ENCODE data around the gene EXOG. TPM values are rescaled to one million over a fixed set of nuclear protein-coding genes. Genes with fewer than 3 reads are reported as not detected.

Gene EXOG
- polyA plus RNA-seq, 3 donors = 9.4 to 20.9 (median 17.7) TPM

DNA sequence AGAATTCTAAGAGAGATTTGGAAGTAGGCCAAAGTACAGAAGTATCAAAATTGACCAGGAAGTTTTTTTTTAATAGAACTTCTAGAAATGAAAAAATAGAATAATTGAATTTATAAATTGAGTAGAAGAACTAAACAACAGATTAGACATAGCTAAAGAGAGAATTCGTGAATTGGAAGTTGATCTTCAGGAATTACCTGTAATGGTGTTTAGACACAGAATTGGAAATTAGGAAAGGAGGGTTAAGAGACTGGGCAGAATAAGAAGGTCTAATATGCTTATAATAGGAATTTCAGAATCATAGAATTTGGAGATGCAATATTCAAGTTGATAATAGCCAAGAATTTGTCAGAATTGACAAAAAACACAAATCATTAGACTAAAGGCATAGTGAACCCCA lies 26.3 kb upstream of the EXOG start:
- DNase-seq = no peak

DNA sequence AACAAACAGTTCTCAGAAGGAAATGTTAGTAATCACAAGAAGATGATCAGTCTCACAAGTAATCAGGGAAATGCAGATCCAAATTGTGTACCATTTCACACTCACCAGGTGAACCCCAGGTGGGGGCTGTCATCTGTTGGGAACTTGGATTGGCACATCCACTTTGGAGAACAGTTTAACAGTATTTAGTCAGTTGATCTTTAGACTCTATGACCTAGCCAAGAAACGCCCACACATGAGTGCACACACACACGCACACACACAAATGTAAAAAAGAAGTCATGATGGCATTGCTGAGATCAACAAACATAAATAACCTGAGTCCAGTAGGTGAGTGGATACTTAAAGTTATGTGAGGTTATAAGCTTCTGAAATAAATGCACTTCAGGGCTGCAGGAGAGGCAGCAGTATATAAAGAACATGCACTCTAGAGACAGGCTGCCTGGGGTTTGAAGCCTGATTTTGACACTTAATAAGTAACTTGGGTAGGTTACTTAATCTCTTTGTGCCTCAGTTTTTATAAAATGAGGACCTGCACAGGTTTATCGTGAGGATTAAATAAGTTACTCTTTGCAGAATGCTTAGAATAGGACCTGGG lies 24.8 kb upstream of the EXOG start:
- no peak for DNase-seq

DNA sequence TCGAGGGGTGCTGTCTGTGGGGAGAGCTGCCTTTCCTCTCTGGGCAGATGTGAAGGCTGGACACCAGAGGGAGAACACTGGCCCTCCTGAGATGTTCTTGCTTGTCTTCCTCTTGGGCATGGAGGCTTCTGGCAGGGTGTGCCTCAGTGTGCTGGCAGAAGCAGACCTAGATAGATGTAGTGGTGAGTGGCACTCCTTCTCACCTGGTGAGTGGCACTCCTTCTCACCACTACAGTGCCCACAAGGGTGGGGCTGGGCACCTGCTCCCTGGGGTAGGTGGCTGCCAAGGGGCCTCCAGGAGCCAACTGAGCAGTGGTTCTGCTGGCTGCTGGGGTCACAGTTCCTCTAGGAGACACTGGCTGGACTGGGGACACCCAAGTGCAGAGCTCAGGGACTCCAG lies 23.8 kb upstream of the EXOG start:
- no peak for DNase-seq

DNA sequence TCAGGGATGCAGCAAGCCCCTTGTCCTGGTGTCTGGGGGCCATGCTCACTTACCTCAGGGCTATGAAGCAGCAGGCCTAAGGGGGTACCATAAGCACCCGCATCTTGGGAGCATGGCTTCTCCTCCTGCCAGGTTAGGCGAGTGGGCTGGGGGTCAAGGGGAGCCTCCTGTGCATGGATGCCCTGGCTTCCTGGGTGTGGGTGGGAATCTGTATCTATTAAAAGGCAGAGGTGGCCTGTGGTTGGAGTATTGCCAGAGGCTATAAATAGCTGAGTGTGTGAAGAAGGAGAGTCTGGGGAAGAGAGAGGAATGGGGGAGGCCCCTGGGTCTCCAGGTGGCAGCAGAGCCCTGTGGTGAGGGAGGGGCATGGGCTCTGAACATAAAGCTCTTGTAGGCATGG lies 22.9 kb upstream of the EXOG start:
- no peak for DNase-seq

DNA sequence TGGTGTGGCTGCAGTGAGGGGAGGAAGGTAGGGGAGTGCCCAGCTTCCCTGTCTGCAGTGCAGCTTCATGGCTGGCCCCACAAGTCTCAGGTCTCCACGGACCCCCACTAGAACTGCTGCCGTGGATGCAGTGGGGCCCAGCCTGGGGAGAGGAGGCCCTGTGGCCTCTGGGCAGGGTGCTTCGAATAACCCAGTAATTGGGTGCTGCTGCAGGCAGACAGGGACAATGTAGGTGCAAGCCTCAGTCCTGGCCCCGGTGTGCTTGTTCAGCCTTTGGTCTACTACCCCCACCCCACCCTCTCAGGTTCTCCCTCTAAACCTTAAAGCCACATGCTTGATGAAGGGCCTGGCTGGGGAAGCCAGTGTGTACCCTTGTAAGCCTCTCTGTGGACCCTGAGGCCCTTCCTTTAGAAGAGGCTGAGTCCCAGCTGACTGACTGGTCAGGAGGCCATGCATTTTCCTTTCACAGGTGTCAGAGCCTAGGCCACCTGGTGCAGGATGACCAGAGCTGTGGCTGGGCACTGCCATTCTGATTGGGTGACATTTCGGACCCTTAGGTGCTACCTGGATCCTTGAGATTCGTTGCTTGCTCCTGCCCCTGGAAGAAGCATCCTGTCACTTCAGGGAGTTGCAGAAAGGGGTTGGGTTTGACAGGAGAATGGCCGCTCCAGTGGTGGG lies 21.1 kb upstream of the EXOG start:
- DNase-seq = no peak

DNA sequence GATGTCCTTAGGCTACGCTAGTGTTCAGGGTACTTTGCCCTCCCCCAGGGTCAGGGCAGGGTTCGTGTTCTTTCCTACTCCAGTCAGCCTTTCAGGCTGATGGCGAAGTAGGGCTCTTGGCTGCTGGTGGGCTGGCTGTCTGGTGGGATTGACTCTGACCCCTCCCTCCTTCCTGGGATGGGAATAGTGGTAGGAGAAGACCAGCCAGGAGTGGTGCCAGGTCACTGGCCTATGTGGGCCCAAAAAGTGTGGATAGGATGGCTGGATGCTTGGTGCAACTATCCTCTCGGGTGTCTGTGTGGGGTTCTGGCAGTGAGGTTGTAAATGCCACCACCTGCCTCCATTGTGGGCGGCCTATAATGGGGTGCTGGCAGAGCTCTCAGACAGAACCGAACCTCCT lies 20.4 kb upstream of the EXOG start:
- no peak for DNase-seq

DNA sequence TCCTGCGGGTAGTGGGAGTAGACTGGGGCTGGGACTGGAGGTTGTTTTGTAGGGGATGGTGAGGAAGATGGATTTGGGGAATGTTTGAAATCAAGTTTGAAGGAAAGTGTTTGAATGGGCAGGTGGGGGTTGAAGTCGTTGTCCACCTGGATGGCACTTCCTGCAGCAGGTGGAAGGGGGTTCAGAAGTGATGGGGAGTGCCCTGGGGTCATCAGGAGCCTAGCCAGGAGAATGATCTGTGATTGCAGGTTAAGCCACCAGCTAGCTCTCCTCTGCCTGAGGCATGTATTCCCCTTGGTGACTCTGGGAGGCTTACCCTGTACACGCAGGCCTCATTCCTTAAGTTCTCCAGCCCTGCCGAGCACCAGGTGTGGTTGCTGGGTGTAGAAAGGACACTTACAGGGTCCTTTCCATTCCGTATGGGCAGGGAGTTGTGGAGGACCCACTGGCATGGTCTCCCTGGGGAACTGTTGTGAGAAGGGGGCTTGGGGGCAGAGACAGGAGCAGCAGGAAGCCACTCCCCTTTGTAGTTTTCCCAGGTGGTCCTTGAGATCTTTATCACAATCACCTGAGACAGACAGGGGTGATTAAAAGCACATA lies 19.9 kb upstream of the EXOG start:
- no peak for DNase-seq

DNA sequence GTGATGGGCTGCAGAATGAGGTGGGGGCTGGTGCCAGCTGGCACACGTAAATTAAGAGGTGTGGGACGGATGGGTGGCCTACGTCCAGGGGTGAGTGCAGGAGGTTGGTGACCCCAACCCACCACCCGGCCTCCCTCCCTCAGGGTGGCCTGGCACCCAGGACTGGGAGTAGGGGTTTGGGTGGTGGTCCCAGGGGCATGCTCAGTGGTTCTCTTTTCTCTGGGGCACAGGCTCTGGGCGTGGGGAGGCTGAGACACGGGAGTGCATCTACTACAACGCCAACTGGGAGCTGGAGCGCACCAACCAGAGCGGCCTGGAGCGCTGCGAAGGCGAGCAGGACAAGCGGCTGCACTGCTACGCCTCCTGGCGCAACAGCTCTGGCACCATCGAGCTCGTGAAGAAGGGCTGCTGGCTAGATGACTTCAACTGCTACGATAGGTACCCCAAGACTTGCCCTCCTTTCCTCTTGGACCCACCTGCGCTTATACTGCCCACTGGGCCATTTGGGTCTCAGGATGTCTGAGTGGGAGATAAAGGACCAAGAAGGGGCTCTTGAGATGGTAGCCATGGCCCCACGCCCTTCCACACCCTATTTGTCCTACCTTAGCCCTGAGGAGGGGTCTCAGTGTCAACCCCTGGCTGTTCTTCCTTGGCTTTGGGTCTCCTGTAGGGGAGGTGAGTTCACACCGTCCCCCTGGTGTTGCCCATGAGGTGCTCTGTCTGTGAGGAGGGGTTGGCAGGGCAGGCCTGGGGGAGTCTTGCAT lies 18.9 kb upstream of the EXOG start:
- DNase-seq = no peak

DNA sequence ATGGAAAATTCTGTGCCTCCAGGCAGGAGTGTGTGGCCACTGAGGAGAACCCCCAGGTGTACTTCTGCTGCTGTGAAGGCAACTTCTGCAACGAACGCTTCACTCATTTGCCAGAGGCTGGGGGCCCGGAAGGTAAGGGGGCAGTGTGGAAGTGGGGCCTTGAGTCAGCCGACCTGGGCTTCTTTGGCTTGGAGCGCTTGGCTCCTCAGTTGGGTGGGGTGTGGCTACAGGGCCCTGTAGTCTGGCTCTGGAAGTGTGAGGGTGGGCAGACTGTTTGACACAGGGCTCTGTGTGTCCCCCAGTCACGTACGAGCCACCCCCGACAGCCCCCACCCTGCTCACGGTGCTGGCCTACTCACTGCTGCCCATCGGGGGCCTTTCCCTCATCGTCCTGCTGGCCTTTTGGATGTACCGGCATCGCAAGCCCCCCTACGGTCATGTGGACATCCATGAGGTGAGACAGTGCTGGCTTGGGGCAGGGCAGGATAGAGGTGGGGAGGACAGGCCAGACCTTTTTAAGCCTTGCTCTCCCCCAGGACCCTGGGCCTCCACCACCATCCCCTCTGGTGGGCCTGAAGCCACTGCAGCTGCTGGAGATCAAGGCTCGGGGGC lies 18.2 kb upstream of the EXOG start:
- no peak for DNase-seq

DNA sequence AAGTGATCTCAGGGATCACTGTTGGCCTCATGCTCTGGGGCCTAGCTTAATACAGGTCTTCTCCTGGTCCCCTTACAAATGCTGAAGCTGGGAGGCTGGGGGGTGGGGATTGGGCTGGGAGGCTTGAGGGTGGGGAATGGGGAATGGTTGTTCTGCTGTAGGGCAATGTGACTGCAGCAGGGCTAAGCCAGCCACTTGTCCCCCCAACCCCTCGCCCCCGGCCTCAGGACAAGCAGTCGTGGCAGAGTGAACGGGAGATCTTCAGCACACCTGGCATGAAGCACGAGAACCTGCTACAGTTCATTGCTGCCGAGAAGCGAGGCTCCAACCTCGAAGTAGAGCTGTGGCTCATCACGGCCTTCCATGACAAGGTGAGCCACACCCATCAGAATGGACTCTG lies 17.2 kb upstream of the EXOG start:
- no peak for DNase-seq

DNA sequence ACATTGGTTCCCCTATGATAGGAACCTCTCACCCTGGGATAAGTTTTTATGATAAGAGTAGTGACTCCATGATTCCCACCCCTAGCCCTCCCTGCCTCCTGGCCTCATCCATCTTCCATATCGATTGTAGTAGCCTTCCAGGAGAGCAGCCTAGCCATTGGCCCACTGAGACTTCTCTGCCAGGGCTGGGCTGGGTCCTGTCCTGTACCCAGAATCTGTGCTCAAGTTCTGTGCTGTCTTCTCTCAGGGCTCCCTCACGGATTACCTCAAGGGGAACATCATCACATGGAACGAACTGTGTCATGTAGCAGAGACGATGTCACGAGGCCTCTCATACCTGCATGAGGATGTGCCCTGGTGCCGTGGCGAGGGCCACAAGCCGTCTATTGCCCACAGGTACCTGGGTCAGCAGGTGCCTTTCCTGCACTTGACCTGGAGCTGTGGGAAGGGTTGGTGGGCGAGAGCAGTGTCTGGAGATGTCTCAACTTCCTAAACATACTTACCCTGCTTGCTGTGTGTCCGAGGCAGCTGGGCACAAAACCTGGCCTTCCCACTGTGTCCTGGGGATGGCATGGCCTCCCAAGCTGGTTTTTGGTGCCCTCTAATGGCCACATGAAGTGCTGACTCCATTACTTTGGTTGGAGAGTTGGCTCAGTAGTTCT lies 16.6 kb upstream of the EXOG start:
- peak; percentile 58 for DNase-seq

DNA sequence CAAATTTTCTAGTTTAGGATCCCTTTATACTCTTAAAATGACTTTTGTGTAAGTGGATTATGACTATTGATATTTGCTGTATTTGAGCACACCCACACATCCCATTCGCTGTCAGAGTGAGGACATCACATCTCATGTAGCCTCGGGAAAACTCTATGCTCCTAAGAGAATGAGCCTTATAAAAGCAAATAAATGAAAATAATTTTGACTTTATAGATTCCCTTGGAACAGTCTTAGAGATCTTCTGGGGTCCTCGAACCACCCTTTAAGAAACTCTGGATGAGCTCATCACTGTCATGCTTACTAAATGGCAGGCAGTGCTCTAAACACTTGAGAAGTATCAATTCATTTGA lies 16.1 kb upstream of the EXOG start:
- no peak for DNase-seq

DNA sequence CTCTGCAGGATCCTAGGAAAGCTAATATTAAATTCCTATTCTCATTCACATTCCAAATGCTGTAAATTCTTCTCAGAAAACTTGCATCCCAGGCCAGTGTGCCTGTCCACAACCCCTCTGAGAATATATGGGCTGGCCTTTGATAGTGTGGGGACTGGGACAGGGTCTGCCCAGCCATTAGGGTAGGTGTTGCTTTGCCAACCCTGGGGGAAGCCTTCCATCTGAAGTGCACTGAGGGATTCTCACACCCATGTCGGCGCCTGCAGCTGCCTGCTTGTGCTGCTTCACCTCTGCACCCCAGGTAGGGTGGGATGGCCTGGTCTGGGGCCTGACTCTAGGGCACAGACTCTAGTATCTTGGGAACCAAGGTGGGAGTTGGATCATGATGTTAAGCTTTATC lies 15.2 kb upstream of the EXOG start:
- no peak for DNase-seq

DNA sequence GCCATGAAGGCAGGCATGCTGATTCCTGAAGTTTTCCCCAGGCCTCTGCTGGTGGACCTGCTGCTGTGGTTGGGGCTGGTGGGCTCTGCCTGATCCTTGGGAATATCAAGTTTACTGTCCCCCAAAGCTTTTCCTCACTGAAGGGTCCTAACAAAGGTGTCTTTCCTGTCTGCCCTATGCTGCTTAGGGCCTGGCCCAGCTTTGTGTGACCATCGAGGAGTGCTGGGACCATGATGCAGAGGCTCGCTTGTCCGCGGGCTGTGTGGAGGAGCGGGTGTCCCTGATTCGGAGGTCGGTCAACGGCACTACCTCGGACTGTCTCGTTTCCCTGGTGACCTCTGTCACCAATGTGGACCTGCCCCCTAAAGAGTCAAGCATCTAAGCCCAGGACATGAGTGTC lies 13.2 kb upstream of the EXOG start:
- DNase-seq = no peak

DNA sequence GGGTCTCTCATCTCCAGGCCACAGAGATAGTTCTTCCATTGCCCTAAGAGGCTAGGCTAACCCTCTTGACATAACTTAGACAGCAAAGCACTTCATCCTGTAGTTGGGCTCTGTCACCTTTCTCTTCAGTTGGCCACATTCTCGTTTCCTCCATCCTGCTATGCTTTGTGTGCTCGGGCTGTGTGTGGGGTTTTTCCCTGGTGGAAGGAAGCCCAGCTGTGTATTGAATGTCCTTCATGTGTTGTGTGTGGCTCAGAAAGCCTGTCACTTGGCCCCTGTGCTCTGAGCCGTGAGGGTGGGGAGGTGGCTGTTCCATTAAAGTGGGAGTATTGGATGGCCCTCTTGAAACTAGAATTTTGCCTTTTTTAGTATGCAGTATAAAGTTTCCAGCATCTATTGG lies 8.8 kb upstream of the EXOG start:
- no peak for DNase-seq

DNA sequence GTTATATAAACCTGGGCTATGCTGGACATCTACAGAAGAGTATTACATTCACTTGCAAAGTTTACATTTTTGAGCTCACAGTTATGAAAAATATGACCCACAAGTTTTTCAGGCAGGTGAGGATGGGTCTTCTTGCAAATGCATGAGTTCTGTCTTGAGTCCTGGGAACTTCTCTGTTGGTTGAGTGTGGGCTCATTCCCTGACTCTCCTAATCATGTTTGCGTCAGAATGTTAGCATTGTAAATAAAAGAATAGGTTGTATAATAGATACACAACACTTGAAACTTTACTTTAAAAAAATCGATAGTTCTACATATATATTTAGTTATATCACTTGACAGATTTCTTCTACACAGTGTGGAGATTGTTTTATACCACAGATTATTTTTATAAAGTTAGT lies 7.2 kb upstream of the EXOG start:
- no peak for DNase-seq

DNA sequence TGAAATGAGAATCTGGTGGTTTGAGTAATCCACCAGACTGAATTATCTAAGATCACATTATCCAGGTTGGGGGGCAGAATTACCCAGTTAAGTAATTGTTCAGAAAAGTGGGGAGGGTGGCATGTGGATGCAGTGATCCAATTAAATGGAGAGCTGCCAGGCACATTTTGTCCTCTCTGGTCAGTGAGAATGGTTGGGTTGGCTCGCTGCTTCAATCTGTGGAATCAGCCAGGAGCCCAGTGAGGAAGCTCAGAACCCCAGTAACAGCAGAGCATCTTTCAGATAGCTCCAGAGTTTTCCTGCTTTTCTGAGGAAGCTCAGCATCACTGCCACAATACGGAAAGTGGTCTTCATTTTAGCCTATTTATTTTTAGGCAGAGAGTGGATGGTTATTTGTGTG lies 6.4 kb upstream of the EXOG start:
- no peak for DNase-seq

DNA sequence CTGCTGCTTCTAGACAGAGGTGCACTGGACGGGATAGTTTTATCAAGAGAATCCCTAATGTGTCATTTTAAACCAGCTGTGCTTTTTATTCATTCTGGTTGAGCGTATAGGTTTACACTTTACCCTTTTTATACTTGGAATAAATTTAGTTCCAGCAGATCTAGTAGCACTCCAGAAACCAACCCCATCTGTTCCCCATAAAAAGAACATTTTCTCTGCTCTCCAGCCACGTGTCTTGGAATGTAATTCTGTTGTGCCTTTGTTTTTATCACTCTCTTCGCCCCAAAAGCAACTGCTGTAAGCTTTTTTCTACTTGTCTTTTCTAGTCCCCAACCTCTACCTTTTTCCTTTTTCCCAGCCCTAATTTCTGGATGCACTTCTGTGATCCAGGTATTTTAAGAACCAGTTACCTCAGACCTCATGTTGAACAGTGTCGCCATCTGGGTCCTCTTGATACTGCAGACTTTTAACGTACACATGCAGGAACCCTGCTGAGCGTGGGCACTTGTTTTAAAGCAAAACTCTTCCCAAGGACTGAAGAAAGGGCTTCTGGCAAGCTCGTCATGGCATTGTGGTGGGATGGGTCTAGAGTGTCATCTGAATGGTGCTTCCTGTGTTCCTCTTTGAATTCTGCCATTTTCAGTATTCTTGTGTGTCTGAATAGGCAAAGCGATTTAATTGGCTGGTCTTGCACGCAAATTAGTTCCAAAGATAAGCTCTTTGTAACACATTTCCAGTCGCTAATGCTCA lies 5.7 kb upstream of the EXOG start:
- no peak for DNase-seq

DNA sequence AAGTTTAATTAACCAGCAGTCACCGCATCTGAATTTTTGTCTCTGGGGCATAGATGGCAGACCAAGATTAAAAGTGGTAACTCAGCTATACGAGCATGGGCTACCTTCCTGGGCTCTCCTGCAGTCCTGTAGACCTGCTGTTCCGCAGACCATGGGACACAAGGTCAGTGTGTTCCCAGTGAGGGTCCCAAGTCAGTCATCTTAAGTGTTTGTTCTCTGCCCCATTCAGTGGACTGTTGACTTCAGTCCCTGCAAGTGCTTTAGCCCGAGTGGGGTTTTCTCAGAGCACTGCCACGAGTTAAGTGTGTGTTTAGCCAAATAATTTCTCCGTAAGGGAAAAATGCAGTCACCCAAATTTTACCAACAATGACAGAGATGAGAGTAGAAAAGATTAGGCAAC lies 4.9 kb upstream of the EXOG start:
- DNase-seq = no peak

DNA sequence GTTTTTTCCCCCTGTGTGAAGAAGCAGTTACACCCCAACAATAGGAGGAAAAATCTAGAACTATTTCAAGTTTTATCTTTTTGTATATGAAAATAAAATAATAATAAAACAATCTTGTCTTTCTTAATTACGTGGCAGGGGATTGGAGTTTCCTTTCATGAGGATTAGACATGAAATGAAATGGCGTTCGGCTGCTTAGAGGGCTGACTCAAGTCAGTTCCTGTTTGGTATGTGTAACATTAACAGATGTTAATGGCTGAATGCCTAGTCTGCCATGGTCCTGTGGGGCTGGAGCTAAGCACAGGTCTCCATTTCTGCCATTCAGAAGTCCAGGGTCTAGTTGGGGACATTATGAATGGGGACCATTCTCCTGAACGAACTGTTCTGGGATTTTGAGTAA lies 3.1 kb upstream of the EXOG start:
- no peak for DNase-seq

DNA sequence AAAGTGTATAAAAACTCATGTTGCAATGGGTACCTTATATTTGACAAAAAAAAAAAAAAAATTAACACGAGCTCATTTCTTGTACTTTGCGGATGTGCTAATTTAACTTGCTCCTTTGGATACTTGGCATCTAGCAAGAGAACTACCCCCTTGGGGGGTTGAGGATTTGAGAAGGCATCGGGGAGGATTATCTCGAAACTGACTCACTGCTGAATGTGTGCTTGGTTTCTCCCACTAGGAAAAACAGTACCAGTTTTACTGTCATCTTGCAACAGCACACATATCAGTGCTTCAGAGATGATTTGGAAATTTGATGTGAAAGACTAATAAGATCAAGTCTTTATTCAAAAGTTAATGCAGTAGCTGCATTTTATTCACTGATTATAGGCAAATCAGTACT lies 891 bp downstream of the EXOG start:
- no peak for DNase-seq

All from renal pelvis (tissue), 4 donors.